CD14-positive monocyte (primary cell): ENCODE measurements around the gene KSR2. TPM values are rescaled to one million over a fixed set of nuclear protein-coding genes. Genes with fewer than 3 reads are reported as not detected.

Source experiments
- DNase-seq, 3 donors: peaks; one replicate each; pipeline ENCODE4 v3.0.0-alpha.2; 2011 to 2022
- H2AFZ ChIP-seq: 2 replicates; pipeline ENCODE4 v1.6.0; 2012; ENCODE audit warnings: mild to moderate bottlenecking, low read depth, low read length, inconsistent platforms; ENCODE audit not compliant: insufficient read depth, poor library complexity, severe bottlenecking
- H3K27ac ChIP-seq, 2 donors: 1 replicate in 1 of 2; 2 replicates in 1 of 2; pipeline ENCODE4 v1.5.1; 2012 to 2013; ENCODE audit warnings: low read length in 2 of 2, control low read depth in 1 of 2, inconsistent platforms in 1 of 2, low read depth in 1 of 2, mild to moderate bottlenecking in 1 of 2
- H3K27me3 ChIP-seq, 2 donors: one replicate each; pipeline versions ENCODE4 v1.6.0 to v1.6.1; 2011 to 2013; ENCODE audit warnings: low read length in 2 of 2; ENCODE audit not compliant: control insufficient read depth in 2 of 2, insufficient read depth in 2 of 2
- H3K36me3 ChIP-seq, 2 donors: replicated peaks in 1 of 2; 1 replicate in 1 of 2; 2 replicates in 1 of 2; pipeline versions ENCODE4 v1.5.1 to v1.6.1; 2012 to 2013; ENCODE audit warnings: low read length in 2 of 2, control low read depth in 1 of 2, inconsistent platforms in 1 of 2, mild to moderate bottlenecking in 1 of 2; ENCODE audit not compliant: insufficient read depth in 2 of 2, control insufficient read depth in 1 of 2
- H3K4me1 ChIP-seq, 2 donors: 1 replicate in 1 of 2; 2 replicates in 1 of 2; pipeline versions ENCODE4 v1.5.1 to v1.6.1; 2012 to 2013; ENCODE audit warnings: low read length in 2 of 2, control low read depth in 1 of 2, inconsistent platforms in 1 of 2, mild to moderate bottlenecking in 1 of 2, moderate library complexity in 1 of 2; ENCODE audit not compliant: insufficient read depth in 2 of 2, control insufficient read depth in 1 of 2
- H3K4me2 ChIP-seq: replicated peaks from 2 replicates; pipeline ENCODE3; 2012; ENCODE audit warnings: low read length, moderate library complexity, mild to moderate bottlenecking; ENCODE audit not compliant: poor library complexity, severe bottlenecking; ENCODE audit errors: extremely low read depth
- H3K4me3 ChIP-seq, 3 experiments: fragments of 200-600 bp in 1 of 3; sonication (generic) in 1 of 3; replicated peaks in 1 of 3; 1 replicate in 2 of 3; 2 replicates in 1 of 3; pipeline ENCODE4 v1.5.1; 2011 to 2013; ENCODE audit warnings: low read length in 3 of 3, mild to moderate bottlenecking in 3 of 3, control low read depth in 2 of 3, low read depth in 2 of 3, inconsistent platforms in 1 of 3, moderate library complexity in 1 of 3
- H3K79me2 ChIP-seq: 2 replicates; pipeline ENCODE4 v1.6.0; 2012; ENCODE audit warnings: mild to moderate bottlenecking, control low read depth, inconsistent platforms, low read length, moderate library complexity; ENCODE audit not compliant: insufficient read depth
- H3K9ac ChIP-seq: 2 replicates; pipeline ENCODE4 v1.6.0; 2017; ENCODE audit warnings: low read length, mild to moderate bottlenecking; ENCODE audit not compliant: insufficient read depth, poor library complexity, severe bottlenecking
- H3K9me3 ChIP-seq, 2 donors: replicated peaks in 1 of 2; 1 replicate in 1 of 2; 2 replicates in 1 of 2; pipeline versions ENCODE4 v1.5.1 to v1.6.1; 2012 to 2013; ENCODE audit warnings: low read length in 2 of 2, control low read depth in 1 of 2; ENCODE audit not compliant: control insufficient read depth in 1 of 2, insufficient read depth in 1 of 2
- H4K20me1 ChIP-seq: 2 replicates; pipeline ENCODE4 v1.6.0; 2012; ENCODE audit warnings: mild to moderate bottlenecking, low read length, control low read depth, moderate library complexity; ENCODE audit not compliant: insufficient read depth
- H3K27ac Mint-ChIP-seq, 7 donors: one replicate each; pipeline ENCODE4 v1.8.0; 2020; ENCODE audit warnings: mild to moderate bottlenecking in 7 of 7, mixed read lengths in 7 of 7, moderate library complexity in 6 of 7, inconsistent platforms in 2 of 7
- H3K27me3 Mint-ChIP-seq, 3 donors: one replicate each; pipeline ENCODE4 v1.8.0; 2021 to 2022; ENCODE audit warnings: low read depth in 3 of 3, mild to moderate bottlenecking in 3 of 3, mixed read lengths in 3 of 3, moderate library complexity in 3 of 3, inconsistent platforms in 1 of 3
- H3K36me3 Mint-ChIP-seq, 2 donors: one replicate each; pipeline ENCODE4 v1.8.0; 2020; ENCODE audit warnings: mixed read lengths in 2 of 2, inconsistent platforms in 1 of 2, mild to moderate bottlenecking in 1 of 2
- H3K4me1 Mint-ChIP-seq: one replicate; pipeline ENCODE4 v1.8.0; 2020; ENCODE audit warnings: mild to moderate bottlenecking, mixed read lengths
- H3K4me3 Mint-ChIP-seq, 2 donors: one replicate each; pipeline ENCODE4 v1.8.0; 2020; ENCODE audit warnings: mild to moderate bottlenecking in 2 of 2, mixed read lengths in 2 of 2, moderate library complexity in 1 of 2
- H3K9me3 Mint-ChIP-seq, 7 donors: one replicate each; pipeline ENCODE4 v1.8.0; 2020 to 2022; ENCODE audit warnings: mixed read lengths in 7 of 7, mild to moderate bottlenecking in 6 of 7, moderate library complexity in 6 of 7, inconsistent platforms in 2 of 7
- WGBS: methylation state at CpG from one replicate; pipeline ENCODE4 v1.1.5; 2013; ENCODE audit warnings: missing lambda C conversion rate; ENCODE audit not compliant: insufficient coverage; 5-methylcytosine and 5-hydroxymethylcytosine counted together
- intact Hi-C, 2 donors: fragments of 100-400 bp; cut with micrococcal nuclease; formaldehyde crosslinking; loops; one replicate each; pipeline versions ENCODE4 v1.15.0 to v1.15.1; 2023
- polyA plus RNA-seq, 3 donors: library from polyadenylated mRNA; depleted of rRNA in 1 of 3; unstranded in 2 of 3; stranded (reverse) in 1 of 3; fragments of 300-500 nt in 2 of 3; fragments of >200 nt in 1 of 3; fragmentation: Illumina TruSeq in 2 of 3; gene quantifications; 1 replicate in 2 of 3; 2 replicates in 1 of 3; pipeline ENCODE4 v1.2.3, GENCODE V29; 2012 to 2021
- TF ChIP-seq, protein P1 (sequence below): fragments of 200-600 bp; IDR thresholded peaks from one replicate; pipeline ENCODE4 v1.8.0; 2022; ENCODE audit warnings: antibody characterized with exemption, mild to moderate bottlenecking

KSR2 gene
- polyA plus RNA-seq, 3 donors = not detected

DNA sequence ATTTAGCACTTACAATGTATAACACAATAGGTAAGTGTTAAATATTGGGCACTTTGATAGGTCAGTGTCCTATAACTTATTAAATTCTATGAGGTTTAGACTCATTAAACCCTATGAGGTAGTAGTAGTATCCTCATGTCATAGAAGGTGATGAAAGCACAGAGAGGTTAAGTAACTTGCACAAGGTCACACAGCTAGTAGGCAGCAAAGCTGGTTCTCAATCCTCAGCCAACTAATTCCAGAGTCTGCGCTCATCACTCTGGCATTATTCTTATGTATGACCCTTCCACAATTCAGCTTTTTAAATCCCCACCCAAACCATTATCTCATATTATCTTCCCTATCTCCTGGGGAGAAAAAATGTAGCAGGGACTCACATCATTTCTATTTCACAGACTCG, 141.1 kb downstream of the KSR2 start:
- WGBS = 80% methylated on average over 1 of the region's 2 CpGs
- H3K4me3 ChIP-seq = no peak overlapping the region
- no peaks in the 10 kb centered on the region for H3K36me3 ChIP-seq
- H3K27me3 ChIP-seq = no peaks in the 10 kb centered on the region
- H3K9me3 ChIP-seq = peaks cover 9 to 18% of the 10 kb centered on the region in 2 donors
- H4K20me1 ChIP-seq = no peaks in the 10 kb centered on the region
- intact Hi-C loops = no loop called here
- H3K27me3 Mint-ChIP-seq = peaks cover 0 to 3% (median 2%) of the 10 kb centered on the region in 3 donors
- no peaks in the 10 kb centered on the region for H3K4me1 ChIP-seq
- H3K27ac Mint-ChIP-seq = no peak overlapping the region
- TF ChIP-seq, protein P1, sequence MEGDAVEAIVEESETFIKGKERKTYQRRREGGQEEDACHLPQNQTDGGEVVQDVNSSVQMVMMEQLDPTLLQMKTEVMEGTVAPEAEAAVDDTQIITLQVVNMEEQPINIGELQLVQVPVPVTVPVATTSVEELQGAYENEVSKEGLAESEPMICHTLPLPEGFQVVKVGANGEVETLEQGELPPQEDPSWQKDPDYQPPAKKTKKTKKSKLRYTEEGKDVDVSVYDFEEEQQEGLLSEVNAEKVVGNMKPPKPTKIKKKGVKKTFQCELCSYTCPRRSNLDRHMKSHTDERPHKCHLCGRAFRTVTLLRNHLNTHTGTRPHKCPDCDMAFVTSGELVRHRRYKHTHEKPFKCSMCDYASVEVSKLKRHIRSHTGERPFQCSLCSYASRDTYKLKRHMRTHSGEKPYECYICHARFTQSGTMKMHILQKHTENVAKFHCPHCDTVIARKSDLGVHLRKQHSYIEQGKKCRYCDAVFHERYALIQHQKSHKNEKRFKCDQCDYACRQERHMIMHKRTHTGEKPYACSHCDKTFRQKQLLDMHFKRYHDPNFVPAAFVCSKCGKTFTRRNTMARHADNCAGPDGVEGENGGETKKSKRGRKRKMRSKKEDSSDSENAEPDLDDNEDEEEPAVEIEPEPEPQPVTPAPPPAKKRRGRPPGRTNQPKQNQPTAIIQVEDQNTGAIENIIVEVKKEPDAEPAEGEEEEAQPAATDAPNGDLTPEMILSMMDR = no peak
- H3K9ac ChIP-seq = no peak overlapping the region
- H3K4me1 Mint-ChIP-seq = no peaks in the 10 kb centered on the region
- DNase-seq = no peak
- no peak overlapping the region for H3K4me2 ChIP-seq
- peaks cover 6 to 15% (median 11%) of the 10 kb centered on the region in 7 donors for H3K9me3 Mint-ChIP-seq
- no peak overlapping the region for H3K27ac ChIP-seq
- no peaks in the 10 kb centered on the region for H3K79me2 ChIP-seq
- no peaks in the 10 kb centered on the region for H3K36me3 Mint-ChIP-seq
- no peak overlapping the region for H3K4me3 Mint-ChIP-seq
- no peak overlapping the region for H2AFZ ChIP-seq

DNA sequence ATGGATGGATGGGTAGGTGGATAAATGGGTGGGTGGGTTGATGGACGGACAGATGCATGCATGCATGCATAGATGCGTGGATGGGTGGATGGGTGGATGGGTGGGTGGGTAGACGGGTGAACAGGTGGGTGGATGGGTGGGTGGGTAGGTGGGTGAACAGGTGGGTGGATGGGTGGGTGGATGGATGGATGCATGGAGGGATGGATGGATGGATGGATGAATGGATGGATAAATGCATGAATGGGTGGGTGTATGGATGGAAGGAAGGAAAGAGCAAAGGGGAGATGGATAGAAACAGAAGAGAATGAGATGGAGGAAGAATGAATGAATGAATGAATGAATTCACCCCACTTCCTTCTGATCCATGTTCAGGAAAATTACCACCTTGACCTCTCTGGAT, 143.0 kb downstream of the KSR2 start:
- no peak for DNase-seq
- H3K4me1 Mint-ChIP-seq = no peaks in the 10 kb centered on the region
- no peak overlapping the region for H3K4me3 Mint-ChIP-seq
- H3K9ac ChIP-seq = no peak overlapping the region
- no peak overlapping the region for H2AFZ ChIP-seq
- TF ChIP-seq, protein P1 = no peak
- H3K27ac ChIP-seq = no peak overlapping the region
- H4K20me1 ChIP-seq = no peaks in the 10 kb centered on the region
- H3K36me3 ChIP-seq = no peaks in the 10 kb centered on the region
- peaks cover 6 to 15% (median 11%) of the 10 kb centered on the region in 7 donors for H3K9me3 Mint-ChIP-seq
- no peaks in the 10 kb centered on the region for H3K4me1 ChIP-seq
- no peaks in the 10 kb centered on the region for H3K79me2 ChIP-seq
- no peak overlapping the region for H3K4me3 ChIP-seq
- H3K27ac Mint-ChIP-seq = no peak overlapping the region
- H3K36me3 Mint-ChIP-seq = no peaks in the 10 kb centered on the region
- peaks cover 9 to 18% of the 10 kb centered on the region in 2 donors for H3K9me3 ChIP-seq
- 83% methylated on average over 2 of the region's 3 CpGs for WGBS
- H3K4me2 ChIP-seq = no peak overlapping the region
- H3K27me3 Mint-ChIP-seq = peaks cover 1 to 2% (median 2%) of the 10 kb centered on the region in 3 donors
- intact Hi-C loops = no loop called here
- H3K27me3 ChIP-seq = no peaks in the 10 kb centered on the region
